ENCODE results near the gene SLC66A1.

SLC66A1 gene

DNA sequence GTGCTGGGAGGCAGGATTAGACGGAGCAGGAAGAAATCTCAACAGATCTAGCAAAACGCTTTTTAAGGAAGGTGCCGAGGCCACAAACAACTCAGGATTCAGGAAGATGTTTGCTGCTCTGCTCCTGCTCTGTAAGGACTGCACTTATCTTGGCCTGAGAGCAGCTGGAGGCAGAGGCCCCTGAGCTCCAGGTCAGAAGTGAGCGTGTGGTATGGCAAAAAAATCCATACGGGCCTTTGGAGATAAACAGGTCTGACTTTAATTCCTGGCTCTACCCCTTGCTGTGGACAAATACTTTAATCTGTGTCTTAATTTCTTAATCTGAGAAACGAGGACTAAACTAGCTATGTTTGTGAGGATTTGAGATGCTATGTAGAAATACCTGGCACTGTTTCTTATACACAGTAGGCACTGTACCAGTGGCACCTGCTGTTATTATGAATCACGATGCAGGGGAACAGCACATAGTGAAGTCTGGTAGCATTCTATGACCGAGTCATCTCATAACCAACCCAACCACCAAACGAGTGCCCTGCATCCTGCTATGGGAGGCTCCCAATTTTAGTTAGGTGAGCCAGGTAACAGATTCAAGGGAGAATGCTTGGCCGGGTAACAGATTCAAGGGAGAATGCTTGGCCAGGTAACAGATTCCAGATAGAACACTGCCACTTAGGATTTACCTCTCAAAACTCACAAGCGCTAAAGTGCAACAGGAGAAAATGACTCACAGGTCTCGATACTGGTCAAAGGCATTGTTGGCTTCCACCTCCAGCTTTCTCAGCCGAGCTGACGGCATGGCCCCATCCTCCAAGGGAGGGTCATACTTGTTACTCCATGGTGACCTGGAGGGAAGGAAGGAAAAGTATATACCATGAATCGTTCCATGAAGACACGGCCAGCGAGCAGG is 65.9 kb downstream of the SLC66A1 start:
- in situ Hi-C loops (cut with MboI; ENCODE audit: low pct_unique_long_range_greater_than_20kb, low sequenced_read_pairs, unreplicated experiment): loop anchor here (25.0 kb wide), 1 partner anchor 209 kb away; a partner anchor contains a TSS
- TF ChIP-seq, protein P1, sequence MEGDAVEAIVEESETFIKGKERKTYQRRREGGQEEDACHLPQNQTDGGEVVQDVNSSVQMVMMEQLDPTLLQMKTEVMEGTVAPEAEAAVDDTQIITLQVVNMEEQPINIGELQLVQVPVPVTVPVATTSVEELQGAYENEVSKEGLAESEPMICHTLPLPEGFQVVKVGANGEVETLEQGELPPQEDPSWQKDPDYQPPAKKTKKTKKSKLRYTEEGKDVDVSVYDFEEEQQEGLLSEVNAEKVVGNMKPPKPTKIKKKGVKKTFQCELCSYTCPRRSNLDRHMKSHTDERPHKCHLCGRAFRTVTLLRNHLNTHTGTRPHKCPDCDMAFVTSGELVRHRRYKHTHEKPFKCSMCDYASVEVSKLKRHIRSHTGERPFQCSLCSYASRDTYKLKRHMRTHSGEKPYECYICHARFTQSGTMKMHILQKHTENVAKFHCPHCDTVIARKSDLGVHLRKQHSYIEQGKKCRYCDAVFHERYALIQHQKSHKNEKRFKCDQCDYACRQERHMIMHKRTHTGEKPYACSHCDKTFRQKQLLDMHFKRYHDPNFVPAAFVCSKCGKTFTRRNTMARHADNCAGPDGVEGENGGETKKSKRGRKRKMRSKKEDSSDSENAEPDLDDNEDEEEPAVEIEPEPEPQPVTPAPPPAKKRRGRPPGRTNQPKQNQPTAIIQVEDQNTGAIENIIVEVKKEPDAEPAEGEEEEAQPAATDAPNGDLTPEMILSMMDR (IDR thresholded peaks at IDR 0.05; ENCODE audit: extremely low read depth, insufficient read depth, missing control alignments): no peak

More for the DNA sequence above, 65.9 kb downstream of the SLC66A1 start:
- no peak for DNase-seq (ENCODE audit: low spot score)

Data from GM13977 (cell line).